ENCODE data around the gene ZNF148.
"Not testable (repeated sequence)": the region's sequence is repeated elsewhere in the genome, so short reads cannot be mapped to it uniquely, and the experiment has no call there.

ZNF148 gene

GRCh38 chr3:125410922-125411321 is 35.8 kb upstream of the ZNF148 start:
- no peak overlapping the region for H3K4me3 ChIP-seq (replicated peaks; ENCODE audit: insufficient read depth, low read length)
- no peaks in the 10 kb centered on the region for H3K27me3 ChIP-seq (ENCODE audit: insufficient read depth, poor library complexity, severe bottlenecking)
- no peak for DNase-seq (ENCODE audit: low read depth in 1 of 2, low spot score in 1 of 2)
- H3K27ac ChIP-seq (replicated peaks) = no peak overlapping the region
- TF ChIP-seq POLR2AphosphoS5 (IDR thresholded peaks at IDR 0.05; ENCODE audit: low read depth) = no peak
- TF ChIP-seq REST (IDR thresholded peaks at IDR 0.05; ENCODE audit: insufficient replicate concordance, low read depth) = no peak
- TF ChIP-seq CTCF (IDR thresholded peaks at IDR 0.05; ENCODE audit: insufficient read depth, low read length) = no peak
- TF ChIP-seq GABPA (IDR thresholded peaks at IDR 0.05; ENCODE audit: low read depth) = no peak
- TF ChIP-seq SPI1 (IDR thresholded peaks at IDR 0.05; ENCODE audit: borderline replicate concordance, low read depth) = no peak

GRCh38 chr3:125406070-125406469 is 30.9 kb upstream of the ZNF148 start:
- TF ChIP-seq REST (IDR thresholded peaks at IDR 0.05; ENCODE audit: insufficient replicate concordance, low read depth) = no peak
- no peak for TF ChIP-seq GABPA (IDR thresholded peaks at IDR 0.05; ENCODE audit: low read depth)
- TF ChIP-seq CTCF (IDR thresholded peaks at IDR 0.05; ENCODE audit: insufficient read depth, low read length) = no peak
- no peak for TF ChIP-seq SPI1 (IDR thresholded peaks at IDR 0.05; ENCODE audit: borderline replicate concordance, low read depth)
- TF ChIP-seq POLR2AphosphoS5 (IDR thresholded peaks at IDR 0.05; ENCODE audit: low read depth) = no peak
- H3K27me3 ChIP-seq (ENCODE audit: insufficient read depth, poor library complexity, severe bottlenecking) = no peaks in the 10 kb centered on the region
- no peak for DNase-seq (ENCODE audit: low read depth in 1 of 2, low spot score in 1 of 2)
- no peak overlapping the region for H3K4me3 ChIP-seq (replicated peaks; ENCODE audit: insufficient read depth, low read length)
- no peak overlapping the region for H3K27ac ChIP-seq (replicated peaks)

- not testable (repeated sequence) for H3K27ac ChIP-seq (replicated peaks); H3K4me3 ChIP-seq (replicated peaks; ENCODE audit: insufficient read depth, low read length); DNase-seq (ENCODE audit: low read depth in 1 of 2, low spot score in 1 of 2); H3K27me3 ChIP-seq (ENCODE audit: insufficient read depth, poor library complexity, severe bottlenecking)
Observed at GRCh38 chr3:125405515-125405914, 30.4 kb upstream of the ZNF148 start.

- no peak overlapping the region for H3K4me3 ChIP-seq (replicated peaks; ENCODE audit: insufficient read depth, low read length)
- peak in 1 of 2 experiments; percentile 28 for DNase-seq (ENCODE audit: low read depth in 1 of 2, low spot score in 1 of 2)
- peak; percentile 22; the same call in 1 of the 2 replicates for TF ChIP-seq SPI1 (IDR thresholded peaks at IDR 0.05; ENCODE audit: borderline replicate concordance, low read depth)
- TF ChIP-seq POLR2AphosphoS5 (IDR thresholded peaks at IDR 0.05; ENCODE audit: low read depth) = no peak
- TF ChIP-seq REST (IDR thresholded peaks at IDR 0.05; ENCODE audit: insufficient replicate concordance, low read depth) = no peak
- TF ChIP-seq CTCF (IDR thresholded peaks at IDR 0.05; ENCODE audit: insufficient read depth, low read length) = no peak
- no peaks in the 10 kb centered on the region for H3K27me3 ChIP-seq (ENCODE audit: insufficient read depth, poor library complexity, severe bottlenecking)
- H3K27ac ChIP-seq (replicated peaks) = no peak overlapping the region
Observed at GRCh38 chr3:125403789-125404188, 28.7 kb upstream of the ZNF148 start.
